Measurements from ENCODE around the gene ACKR3. TPM values are rescaled to one million over a fixed set of nuclear protein-coding genes. Genes with fewer than 3 reads are reported as not detected.
A peak's percentile ranks its signal among the peaks of the same experiment; 100 is the strongest.

The ACKR3 gene
- total and polyA plus RNA-seq, 10 of the 15 experiments (the other 5 are each of a cell fraction or from before 2014, with no cell fraction given): 3.0 to 154 (median 6.4) TPM

- TF ChIP-seq, protein P1, sequence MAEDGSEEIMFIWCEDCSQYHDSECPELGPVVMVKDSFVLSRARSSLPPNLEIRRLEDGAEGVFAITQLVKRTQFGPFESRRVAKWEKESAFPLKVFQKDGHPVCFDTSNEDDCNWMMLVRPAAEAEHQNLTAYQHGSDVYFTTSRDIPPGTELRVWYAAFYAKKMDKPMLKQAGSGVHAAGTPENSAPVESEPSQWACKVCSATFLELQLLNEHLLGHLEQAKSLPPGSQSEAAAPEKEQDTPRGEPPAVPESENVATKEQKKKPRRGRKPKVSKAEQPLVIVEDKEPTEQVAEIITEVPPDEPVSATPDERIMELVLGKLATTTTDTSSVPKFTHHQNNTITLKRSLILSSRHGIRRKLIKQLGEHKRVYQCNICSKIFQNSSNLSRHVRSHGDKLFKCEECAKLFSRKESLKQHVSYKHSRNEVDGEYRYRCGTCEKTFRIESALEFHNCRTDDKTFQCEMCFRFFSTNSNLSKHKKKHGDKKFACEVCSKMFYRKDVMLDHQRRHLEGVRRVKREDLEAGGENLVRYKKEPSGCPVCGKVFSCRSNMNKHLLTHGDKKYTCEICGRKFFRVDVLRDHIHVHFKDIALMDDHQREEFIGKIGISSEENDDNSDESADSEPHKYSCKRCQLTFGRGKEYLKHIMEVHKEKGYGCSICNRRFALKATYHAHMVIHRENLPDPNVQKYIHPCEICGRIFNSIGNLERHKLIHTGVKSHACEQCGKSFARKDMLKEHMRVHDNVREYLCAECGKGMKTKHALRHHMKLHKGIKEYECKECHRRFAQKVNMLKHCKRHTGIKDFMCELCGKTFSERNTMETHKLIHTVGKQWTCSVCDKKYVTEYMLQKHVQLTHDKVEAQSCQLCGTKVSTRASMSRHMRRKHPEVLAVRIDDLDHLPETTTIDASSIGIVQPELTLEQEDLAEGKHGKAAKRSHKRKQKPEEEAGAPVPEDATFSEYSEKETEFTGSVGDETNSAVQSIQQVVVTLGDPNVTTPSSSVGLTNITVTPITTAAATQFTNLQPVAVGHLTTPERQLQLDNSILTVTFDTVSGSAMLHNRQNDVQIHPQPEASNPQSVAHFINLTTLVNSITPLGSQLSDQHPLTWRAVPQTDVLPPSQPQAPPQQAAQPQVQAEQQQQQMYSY (CRISPR knock-in tag; IDR thresholded peaks at IDR 0.05): no peak
- peak; percentile 60 to 70; a peak in 3 of 4 replicates for TF ChIP-seq BHLHE40 (IDR thresholded peaks at IDR 0.05; ENCODE audit: borderline replicate concordance in 1 of 2, low read depth in 2 of 2, low read length in 1 of 2)
- no peak for TF ChIP-seq NKRF (conservative IDR thresholded peaks at IDR 0.05)
- peak; percentile 5 for TF ChIP-seq MEF2B (IDR thresholded peaks at IDR 0.05; ENCODE audit: partially characterized antibody, poor library complexity, severe bottlenecking)
- TF ChIP-seq ZBED1 (IDR thresholded peaks at IDR 0.05; ENCODE audit: borderline replicate concordance): peak; percentile 40; the same call in 1 of the 2 replicates
- TF ChIP-seq PAX5 (IDR thresholded peaks at IDR 0.05; ENCODE audit: borderline replicate concordance, low read depth, low read length): peak; percentile 82
- peak; percentile 67 for TF ChIP-seq IKZF1 (conservative IDR thresholded peaks at IDR 0.05)
- no peak for TF ChIP-seq ZSCAN29 (IDR thresholded peaks at IDR 0.05)
- TF ChIP-seq RBBP5 (conservative IDR thresholded peaks at IDR 0.05): no peak
- TF ChIP-seq, protein P2, sequence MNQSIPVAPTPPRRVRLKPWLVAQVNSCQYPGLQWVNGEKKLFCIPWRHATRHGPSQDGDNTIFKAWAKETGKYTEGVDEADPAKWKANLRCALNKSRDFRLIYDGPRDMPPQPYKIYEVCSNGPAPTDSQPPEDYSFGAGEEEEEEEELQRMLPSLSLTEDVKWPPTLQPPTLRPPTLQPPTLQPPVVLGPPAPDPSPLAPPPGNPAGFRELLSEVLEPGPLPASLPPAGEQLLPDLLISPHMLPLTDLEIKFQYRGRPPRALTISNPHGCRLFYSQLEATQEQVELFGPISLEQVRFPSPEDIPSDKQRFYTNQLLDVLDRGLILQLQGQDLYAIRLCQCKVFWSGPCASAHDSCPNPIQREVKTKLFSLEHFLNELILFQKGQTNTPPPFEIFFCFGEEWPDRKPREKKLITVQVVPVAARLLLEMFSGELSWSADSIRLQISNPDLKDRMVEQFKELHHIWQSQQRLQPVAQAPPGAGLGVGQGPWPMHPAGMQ (IDR thresholded peaks at IDR 0.05; ENCODE audit: borderline replicate concordance): no peak
- TF ChIP-seq RFX5 (IDR thresholded peaks at IDR 0.05; ENCODE audit: low read depth, low read length): no peak
- TF ChIP-seq, protein P3, sequence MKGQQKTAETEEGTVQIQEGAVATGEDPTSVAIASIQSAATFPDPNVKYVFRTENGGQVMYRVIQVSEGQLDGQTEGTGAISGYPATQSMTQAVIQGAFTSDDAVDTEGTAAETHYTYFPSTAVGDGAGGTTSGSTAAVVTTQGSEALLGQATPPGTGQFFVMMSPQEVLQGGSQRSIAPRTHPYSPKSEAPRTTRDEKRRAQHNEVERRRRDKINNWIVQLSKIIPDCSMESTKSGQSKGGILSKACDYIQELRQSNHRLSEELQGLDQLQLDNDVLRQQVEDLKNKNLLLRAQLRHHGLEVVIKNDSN (IDR thresholded peaks at IDR 0.05; ENCODE audit: borderline replicate concordance, extremely low read length, insufficient read depth, low read depth, low read length): no peak
- peak; percentile 18 to 71; a peak in 2 of 4 replicates for TF ChIP-seq EP300 (IDR thresholded peaks at IDR 0.05; ENCODE audit: borderline replicate concordance in 1 of 2, control insufficient read depth in 1 of 2, low read depth in 2 of 2, low read length in 2 of 2)
- TF ChIP-seq SIN3A (IDR thresholded peaks at IDR 0.05; ENCODE audit: low read depth, low read length): no peak
- TF ChIP-seq BCL11A (IDR thresholded peaks at IDR 0.05; ENCODE audit: low read depth, low read length): no peak
- no peak for TF ChIP-seq ZBTB33 (IDR thresholded peaks at IDR 0.05)
- TF ChIP-seq SKIL (IDR thresholded peaks at IDR 0.05; ENCODE audit: low read depth, poor library complexity, severe bottlenecking): peak; percentile 12
Measured at GRCh38 chr2:236545248-236545658, 24.4 kb upstream of the ACKR3 start (continued).
